Vagina (tissue), 2 donors: ENCODE data around the gene ZDHHC20. TPM values are rescaled to one million over a fixed set of nuclear protein-coding genes. Genes with fewer than 3 reads are reported as not detected.

ENCODE experiments used
- DNase-seq, 2 donors: peaks; one replicate each; pipeline ENCODE4 v3.0.0-alpha.2; 2017; ENCODE audit errors: extremely low spot score in 2 of 2
- H3K27ac ChIP-seq: fragments of 200-600 bp; sonication (generic); one replicate; pipeline ENCODE4 v1.5.1; 2019
- H3K27me3 ChIP-seq: fragments of 200-600 bp; sonication (generic); one replicate; pipeline ENCODE4 v1.5.1; 2019
- H3K36me3 ChIP-seq, 2 donors: fragments of 200-600 bp; sonication (generic); one replicate each; pipeline ENCODE4 v1.5.1; 2017 to 2019
- H3K4me1 ChIP-seq: fragments of 200-600 bp; sonication (generic); one replicate; pipeline ENCODE4 v1.5.1; 2019
- H3K4me3 ChIP-seq, 2 donors: fragments of 200-600 bp; sonication (generic); 1 replicate in 1 of 2; 2 replicates in 1 of 2; pipeline ENCODE4 v1.5.1; 2016 to 2019
- H3K9me3 ChIP-seq: fragments of 200-600 bp; sonication (generic); one replicate; pipeline ENCODE4 v1.5.1; 2019
- POLR2A ChIP-seq, 2 donors: fragments of 450-650 bp; IDR thresholded peaks; one replicate each; pipeline ENCODE4 v1.6.1; 2017; ENCODE audit warnings: antibody characterized with exemption in 2 of 2, mild to moderate bottlenecking in 2 of 2, moderate library complexity in 2 of 2
- POLR2AphosphoS5 ChIP-seq, 2 donors: sonication (generic); formaldehyde crosslinking; IDR thresholded peaks; one replicate each; pipeline ENCODE4 v1.9.0; 2017; ENCODE audit warnings: antibody characterized with exemption in 2 of 2, mild to moderate bottlenecking in 2 of 2, low read depth in 1 of 2; ENCODE audit not compliant: insufficient read depth in 1 of 2
- intact Hi-C: fragments of 100-400 bp; cut with DNase I; formaldehyde crosslinking; loops from one replicate; pipeline ENCODE4 v1.15.1; 2023
- total RNA-seq: library from RNA; depleted of rRNA; stranded (reverse); fragments of >200 nt; gene quantifications from one replicate; pipeline ENCODE4 v1.2.3, GENCODE V29; 2016
- TF ChIP-seq, protein P1 (sequence below), 3 experiments: fragments of 450-650 bp in 2 of 3; fragments of 200-600 bp in 1 of 3; sonication (generic) in 1 of 3; IDR thresholded peaks; one replicate each; pipeline ENCODE4 v1.5.1; 2017 to 2019; ENCODE audit warnings: antibody characterized with exemption in 3 of 3, mild to moderate bottlenecking in 2 of 3, moderate library complexity in 2 of 3

The ZDHHC20 gene
- total RNA-seq, 1 donor from 2014 or later: 54.8 TPM

DNA sequence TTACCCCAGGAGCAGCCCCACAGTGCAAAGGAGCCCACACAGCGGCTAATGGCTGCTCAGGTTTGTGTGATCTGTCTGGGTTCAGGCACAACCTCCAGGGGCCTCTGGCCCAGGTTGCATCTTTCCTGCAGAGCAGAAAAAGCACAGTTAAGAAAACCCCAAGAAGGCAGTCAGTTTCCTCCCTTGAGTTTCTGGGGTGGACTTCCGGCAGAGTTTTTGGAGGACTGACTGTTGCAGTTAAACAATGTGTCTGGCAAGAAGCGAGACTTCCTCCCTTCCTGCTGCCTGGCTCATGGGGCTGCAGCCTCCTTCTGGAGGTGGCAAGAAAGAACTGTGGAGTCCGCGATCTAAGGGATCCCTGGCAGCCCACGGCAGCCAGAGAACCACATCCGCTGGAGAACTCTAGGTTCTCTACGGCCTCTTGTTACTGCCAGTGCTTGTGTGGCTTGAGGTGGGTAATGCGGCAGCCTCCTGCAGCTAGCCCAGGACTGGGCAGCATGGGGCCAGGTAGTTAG, 114.4 kb downstream of the ZDHHC20 start:
- intact Hi-C loops: no loop called here
- no peak for DNase-seq
- Histone ChIP-seq H3K9me3 (no peaks in the 10 kb centered on the region), H3K36me3 (no peaks in the 10 kb centered on the region), H3K4me3 (no peak overlapping the region), H3K27ac (no peak overlapping the region), H3K4me1 (no peaks in the 10 kb centered on the region), H3K27me3 (no peaks in the 10 kb centered on the region)
- TF ChIP-seq POLR2AphosphoS5 (IDR thresholded peaks at IDR 0.05; ENCODE audit: insufficient read depth in 1 of 2, low read depth in 1 of 2): no peak
- TF ChIP-seq POLR2A (IDR thresholded peaks at IDR 0.05): no peak
- TF ChIP-seq, protein P1, sequence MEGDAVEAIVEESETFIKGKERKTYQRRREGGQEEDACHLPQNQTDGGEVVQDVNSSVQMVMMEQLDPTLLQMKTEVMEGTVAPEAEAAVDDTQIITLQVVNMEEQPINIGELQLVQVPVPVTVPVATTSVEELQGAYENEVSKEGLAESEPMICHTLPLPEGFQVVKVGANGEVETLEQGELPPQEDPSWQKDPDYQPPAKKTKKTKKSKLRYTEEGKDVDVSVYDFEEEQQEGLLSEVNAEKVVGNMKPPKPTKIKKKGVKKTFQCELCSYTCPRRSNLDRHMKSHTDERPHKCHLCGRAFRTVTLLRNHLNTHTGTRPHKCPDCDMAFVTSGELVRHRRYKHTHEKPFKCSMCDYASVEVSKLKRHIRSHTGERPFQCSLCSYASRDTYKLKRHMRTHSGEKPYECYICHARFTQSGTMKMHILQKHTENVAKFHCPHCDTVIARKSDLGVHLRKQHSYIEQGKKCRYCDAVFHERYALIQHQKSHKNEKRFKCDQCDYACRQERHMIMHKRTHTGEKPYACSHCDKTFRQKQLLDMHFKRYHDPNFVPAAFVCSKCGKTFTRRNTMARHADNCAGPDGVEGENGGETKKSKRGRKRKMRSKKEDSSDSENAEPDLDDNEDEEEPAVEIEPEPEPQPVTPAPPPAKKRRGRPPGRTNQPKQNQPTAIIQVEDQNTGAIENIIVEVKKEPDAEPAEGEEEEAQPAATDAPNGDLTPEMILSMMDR (IDR thresholded peaks at IDR 0.05): no peak

DNA sequence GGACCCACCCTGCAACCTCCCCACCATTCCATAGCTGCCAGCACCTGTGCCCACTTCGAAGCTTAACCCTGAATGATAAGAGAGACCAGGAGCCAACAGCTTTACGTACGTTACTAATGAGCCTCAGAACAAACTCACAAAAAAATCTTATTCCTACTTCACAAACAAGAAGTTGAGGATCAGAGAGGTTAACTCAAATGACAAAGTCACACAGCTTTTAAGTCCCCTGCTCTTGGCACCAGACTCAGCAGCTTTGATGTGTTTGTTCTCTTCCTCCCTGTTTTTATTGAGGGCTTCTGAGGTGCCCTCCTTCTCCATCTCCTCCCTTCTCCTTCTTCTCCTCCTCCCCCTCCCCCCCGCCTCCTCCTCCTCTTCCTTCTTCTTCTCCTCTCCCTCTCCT, 115.4 kb downstream of the ZDHHC20 start:
- intact Hi-C loops: no loop called here
- DNase-seq: no peak
- H3K4me1 ChIP-seq: no peaks in the 10 kb centered on the region

DNA sequence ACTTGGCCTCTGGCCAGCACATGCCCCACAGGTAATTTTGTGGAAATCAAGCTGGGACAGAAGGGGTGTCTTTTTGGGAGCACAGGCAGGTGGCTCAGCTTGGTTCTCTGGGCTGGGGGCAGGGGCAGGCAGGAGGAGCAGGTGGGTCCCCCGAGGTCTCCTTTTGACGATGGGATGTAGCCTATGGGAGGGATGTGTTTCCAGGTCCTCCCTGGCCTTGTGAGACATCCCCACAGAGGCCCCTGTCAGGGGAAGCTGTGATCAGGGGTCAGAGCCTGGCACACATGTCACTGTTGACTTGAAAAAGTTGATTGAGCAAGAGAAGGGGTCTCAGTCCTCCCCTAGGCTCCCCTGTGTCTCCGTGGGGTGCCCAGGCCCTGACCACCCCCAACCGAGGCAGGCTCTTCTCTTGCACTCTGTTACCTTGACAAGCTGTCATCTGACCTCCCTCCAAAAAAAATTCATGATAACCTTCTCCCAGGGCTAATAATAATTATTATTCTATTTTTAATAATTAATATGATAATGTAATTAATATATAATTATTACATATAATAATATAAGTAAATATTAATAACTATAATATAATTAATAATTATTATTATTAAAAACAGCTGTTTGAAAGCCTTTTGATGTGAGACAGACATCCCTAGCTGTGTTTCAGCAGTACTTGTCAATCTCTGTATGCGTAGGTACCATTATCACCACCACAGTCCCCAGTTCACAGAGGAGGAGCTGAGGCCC, 116.2 kb downstream of the ZDHHC20 start:
- Histone ChIP-seq H3K27ac (no peak overlapping the region), H3K36me3 (no peaks in the 10 kb centered on the region), H3K27me3 (no peaks in the 10 kb centered on the region), H3K9me3 (no peaks in the 10 kb centered on the region), H3K4me3 (no peak overlapping the region), H3K4me1 (no peaks in the 10 kb centered on the region)
- no peak for DNase-seq
- no peak for TF ChIP-seq POLR2AphosphoS5 (IDR thresholded peaks at IDR 0.05; ENCODE audit: insufficient read depth in 1 of 2, low read depth in 1 of 2)
- TF ChIP-seq, protein P1 (IDR thresholded peaks at IDR 0.05): no peak
- TF ChIP-seq POLR2A (IDR thresholded peaks at IDR 0.05): no peak
- intact Hi-C loops: no loop called here

More for the DNA sequence above, 115.4 kb downstream of the ZDHHC20 start:
- H3K4me3 ChIP-seq: no peak overlapping the region
- no peaks in the 10 kb centered on the region for H3K36me3 ChIP-seq
- no peaks in the 10 kb centered on the region for H3K9me3 ChIP-seq
- TF ChIP-seq, protein P1 (IDR thresholded peaks at IDR 0.05): no peak
- TF ChIP-seq POLR2AphosphoS5 (IDR thresholded peaks at IDR 0.05; ENCODE audit: insufficient read depth in 1 of 2, low read depth in 1 of 2): no peak
- no peaks in the 10 kb centered on the region for H3K27me3 ChIP-seq
- no peak overlapping the region for H3K27ac ChIP-seq

DNA sequence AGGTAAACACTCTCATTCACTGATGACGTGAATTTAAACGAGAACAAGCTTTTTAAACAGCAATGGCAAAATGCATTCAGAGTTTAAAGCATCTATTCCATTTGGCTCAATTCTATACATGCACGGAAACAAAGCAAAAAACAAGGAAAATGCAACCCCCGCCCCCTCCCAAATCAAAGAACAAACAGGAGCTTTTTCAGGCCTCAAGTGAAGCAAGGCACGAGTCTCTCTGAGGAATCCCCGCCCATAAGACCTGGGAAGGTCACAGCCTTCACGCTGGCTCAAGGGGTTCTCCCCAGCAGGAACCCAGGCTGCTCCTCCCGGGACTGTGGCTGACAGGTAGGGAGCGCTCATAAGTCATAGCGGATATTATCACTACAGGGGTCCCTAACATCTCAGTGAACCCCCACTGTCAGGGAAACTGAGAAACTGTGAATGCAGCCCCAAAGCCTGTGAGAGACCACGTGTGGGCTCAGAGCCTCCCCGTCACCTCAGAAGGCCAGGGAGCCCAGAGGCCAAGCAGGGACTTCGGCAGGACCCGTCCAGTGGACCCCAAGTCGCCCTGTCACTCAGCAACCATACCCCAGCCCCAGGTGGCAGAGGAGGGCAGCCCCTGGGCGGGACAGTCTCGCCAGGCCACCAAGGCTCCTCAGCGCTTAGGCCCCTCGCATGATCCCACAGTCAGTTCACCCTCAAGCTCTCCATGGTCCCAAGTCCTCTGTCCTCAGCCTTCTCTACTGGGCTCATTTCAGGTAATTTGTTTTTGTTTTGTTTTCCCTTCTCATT, 117.3 kb downstream of the ZDHHC20 start:
- Histone ChIP-seq H3K27ac (no peak overlapping the region), H3K4me3 (no peak overlapping the region), H3K9me3 (no peaks in the 10 kb centered on the region), H3K36me3 (no peaks in the 10 kb centered on the region), H3K4me1 (no peaks in the 10 kb centered on the region), H3K27me3 (no peaks in the 10 kb centered on the region)
- TF ChIP-seq, protein P1 (IDR thresholded peaks at IDR 0.05): no peak
- TF ChIP-seq POLR2A (IDR thresholded peaks at IDR 0.05) (no peak), POLR2AphosphoS5 (IDR thresholded peaks at IDR 0.05; ENCODE audit: insufficient read depth in 1 of 2, low read depth in 1 of 2) (no peak)
- DNase-seq: no peak
- intact Hi-C loops: no loop called here
